K562 (cell line): ENCODE measurements around the gene FXYD3. TPM values are rescaled to one million over a fixed set of nuclear protein-coding genes. Genes with fewer than 3 reads are reported as not detected.

Experiments
- ATF1 ChIP-seq, 2 experiments: fragments of 450-650 bp in 1 of 2; IDR thresholded peaks; 2 replicates each; pipeline ENCODE4 v1.6.1; 2016; ENCODE audit warnings: missing compliant biosample characterization in 1 of 2, missing genetic modification characterization in 1 of 2
- BACH1 ChIP-seq: fragments of 200-800 bp; sonication (Bioruptor generic); IDR thresholded peaks from 2 replicates; pipeline ENCODE4 v1.6.1; 2016; ENCODE audit warnings: missing genetic modification characterization, missing compliant biosample characterization
- CLOCK ChIP-seq: fragments of 250-450 bp; sonication (Bioruptor Pico); IDR thresholded peaks from 2 replicates; pipeline ENCODE4 v1.4.0; 2020; ENCODE audit warnings: mild to moderate bottlenecking, moderate library complexity, borderline replicate concordance
- CREB1 ChIP-seq, 2 experiments: sonication (generic) in 1 of 2; formaldehyde crosslinking in 1 of 2; IDR thresholded peaks; 2 replicates each; pipeline versions ENCODE4 v1.6.1 to v1.8.0; 2012 to 2022; ENCODE audit warnings: inconsistent platforms in 1 of 2, mild to moderate bottlenecking in 1 of 2, missing genetic modification reagents in 1 of 2, moderate library complexity in 1 of 2
- CTCFL ChIP-seq: IDR thresholded peaks from 2 replicates; pipeline ENCODE4 v1.6.1; 2011; ENCODE audit warnings: borderline replicate concordance, low read depth, mild to moderate bottlenecking, moderate library complexity, low read length; ENCODE audit not compliant: insufficient read depth, poor library complexity, severe bottlenecking
- NBN ChIP-seq: fragments of 450-650 bp; IDR thresholded peaks from 2 replicates; pipeline ENCODE4 v1.6.1; 2016; ENCODE audit warnings: low read depth, mild to moderate bottlenecking
- NCOA4 ChIP-seq: fragments of 450-650 bp; IDR thresholded peaks from 2 replicates; pipeline ENCODE4 v1.6.1; 2018; ENCODE audit warnings: mild to moderate bottlenecking; ENCODE audit not compliant: partially characterized antibody
- NFIC ChIP-seq: fragments of 450-650 bp; IDR thresholded peaks from 2 replicates; pipeline ENCODE4 v1.6.1; 2017; ENCODE audit warnings: mild to moderate bottlenecking, inconsistent platforms
- NR2C1 ChIP-seq, 2 experiments: fragments of 450-650 bp; IDR thresholded peaks; 2 replicates each; pipeline ENCODE4 v1.6.1; 2017; ENCODE audit warnings: mild to moderate bottlenecking in 2 of 2, antibody characterized with exemption in 1 of 2, inconsistent platforms in 1 of 2, missing compliant biosample characterization in 1 of 2, missing genetic modification characterization in 1 of 2
- POU5F1 ChIP-seq: fragments of 150-350 bp; IDR thresholded peaks from 2 replicates; pipeline ENCODE4 v1.6.1; 2014; ENCODE audit warnings: borderline replicate concordance, low read length, low read depth, mild to moderate bottlenecking; ENCODE audit not compliant: partially characterized antibody
- PYGO2 ChIP-seq: fragments of 450-650 bp; IDR thresholded peaks from 2 replicates; pipeline ENCODE4 v1.6.1; 2016; ENCODE audit warnings: mild to moderate bottlenecking, missing genetic modification characterization, moderate library complexity, missing compliant biosample characterization
- STAT5A ChIP-seq: IDR thresholded peaks from 2 replicates; pipeline ENCODE4 v1.6.1; 2012; ENCODE audit warnings: low read length, inconsistent platforms, borderline replicate concordance
- TCF3 ChIP-seq: sonication (generic); formaldehyde crosslinking; IDR thresholded peaks from 2 replicates; pipeline ENCODE4 v1.4.0; 2020; ENCODE audit warnings: mild to moderate bottlenecking, missing genetic modification reagents
- ZC3H8 ChIP-seq: fragments of 450-650 bp; IDR thresholded peaks from 2 replicates; pipeline ENCODE4 v1.6.1; 2017
- ZFP1 ChIP-seq: fragments of 450-650 bp; formaldehyde crosslinking; IDR thresholded peaks from 2 replicates; pipeline ENCODE4 v1.4.0; 2020; ENCODE audit warnings: mild to moderate bottlenecking, mixed read lengths
- ZNF561 ChIP-seq: fragments of 450-650 bp; formaldehyde crosslinking; conservative IDR thresholded peaks from 2 replicates; pipeline ENCODE4 v1.4.0; 2020; ENCODE audit warnings: mild to moderate bottlenecking, moderate library complexity
- polyA plus RNA-seq, 8 experiments: library from polyadenylated mRNA; depleted of rRNA in 4 of 8; stranded (reverse) in 5 of 8; unstranded in 3 of 8; fragments of >200 nt; fragmentation: Nextera tagmentation in 2 of 8; fragmentation: Illumina TruSeq in 1 of 8; extraction: Ambion mirVana in 2 of 8; extraction: Trizol in 1 of 8; gene quantifications; 2 replicates each; pipeline versions ENCODE4 v1.2.1 to v1.2.3, GENCODE V29; 2011 to 2014; ENCODE audit warnings: inconsistent platforms in 1 of 8, missing spikeins in 1 of 8
- total RNA-seq, 7 experiments: library from RNA; depleted of rRNA in 6 of 7; stranded (reverse); fragments of >200 nt in 6 of 7; fragmentation: Illumina TruSeq in 2 of 7; extraction: Trizol in 2 of 7; gene quantifications; 2 replicates each; pipeline versions ENCODE4 v1.2.1 to v1.2.3, GENCODE V29; 2011 to 2021; ENCODE audit warnings: low replicate concordance in 1 of 7
- TF ChIP-seq, protein P1 (sequence below), 2 experiments: fragments of 450-650 bp; conservative IDR thresholded peaks; 2 replicates each; pipeline ENCODE4 v1.6.1; 2017; ENCODE audit warnings: mild to moderate bottlenecking in 2 of 2, moderate library complexity in 2 of 2
- TF ChIP-seq, protein P2 (sequence below): fragments of 250-450 bp; sonication (Bioruptor Pico); IDR thresholded peaks from 2 replicates; pipeline ENCODE4 v1.8.0; 2021; ENCODE audit warnings: borderline replicate concordance, mild to moderate bottlenecking, moderate library complexity; ENCODE audit not compliant: poor library complexity, severe bottlenecking

Gene FXYD3
- total and polyA plus RNA-seq, 9 of the 15 experiments (the other 6 are each of a cell fraction or from before 2014, with no cell fraction given), result 0.24 TPM; not detected in 8

GRCh38 chr19:35166100-35167063, 50.8 kb downstream of the FXYD3 start (continued):
- TF ChIP-seq TCF3 (peak; percentile 71), ZC3H8 (no peak), ZFP1 (CRISPR knock-in tag) (0 out of 2 replicates have a peak, but pooled peaks have one; percentile 45), ATF1 (CRISPR knock-in tag; IDR thresholded peaks at IDR 0.05) (no peak), ATF1 (tag; IDR thresholded peaks at IDR 0.05) (peak; percentile 41; the same call in 1 of the 2 replicates), POU5F1 (no peak), STAT5A (peak; percentile 63), NFIC (peak; percentile 97), PYGO2 (no peak), ZNF561 (CRISPR knock-in tag) (no peak), NCOA4 (no peak), BACH1 (tag) (no peak; the same call in 1 of the 2 replicates), NBN (no peak; the same call in 1 of the 2 replicates), CREB1 (IDR thresholded peaks at IDR 0.05) (no peak), CREB1 (CRISPR knock-in tag; IDR thresholded peaks at IDR 0.05) (peak; percentile 24; the same call in 1 of the 2 replicates), NR2C1 (IDR thresholded peaks at IDR 0.05) (no peak), NR2C1 (tag; IDR thresholded peaks at IDR 0.05) (peak; percentile 36; the same call in 1 of the 2 replicates), CLOCK (CRISPR knock-in tag) (peak; percentile 76; the same call in 1 of the 2 replicates), CTCFL (no peak)
- TF ChIP-seq, protein P1, sequence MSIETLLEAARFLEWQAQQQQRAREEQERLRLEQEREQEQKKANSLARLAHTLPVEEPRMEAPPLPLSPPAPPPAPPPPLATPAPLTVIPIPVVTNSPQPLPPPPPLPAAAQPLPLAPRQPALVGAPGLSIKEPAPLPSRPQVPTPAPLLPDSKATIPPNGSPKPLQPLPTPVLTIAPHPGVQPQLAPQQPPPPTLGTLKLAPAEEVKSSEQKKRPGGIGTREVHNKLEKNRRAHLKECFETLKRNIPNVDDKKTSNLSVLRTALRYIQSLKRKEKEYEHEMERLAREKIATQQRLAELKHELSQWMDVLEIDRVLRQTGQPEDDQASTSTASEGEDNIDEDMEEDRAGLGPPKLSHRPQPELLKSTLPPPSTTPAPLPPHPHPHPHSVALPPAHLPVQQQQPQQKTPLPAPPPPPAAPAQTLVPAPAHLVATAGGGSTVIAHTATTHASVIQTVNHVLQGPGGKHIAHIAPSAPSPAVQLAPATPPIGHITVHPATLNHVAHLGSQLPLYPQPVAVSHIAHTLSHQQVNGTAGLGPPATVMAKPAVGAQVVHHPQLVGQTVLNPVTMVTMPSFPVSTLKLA (conservative IDR thresholded peaks at IDR 0.05), result peak; percentile 85 to 92
- TF ChIP-seq, protein P2, sequence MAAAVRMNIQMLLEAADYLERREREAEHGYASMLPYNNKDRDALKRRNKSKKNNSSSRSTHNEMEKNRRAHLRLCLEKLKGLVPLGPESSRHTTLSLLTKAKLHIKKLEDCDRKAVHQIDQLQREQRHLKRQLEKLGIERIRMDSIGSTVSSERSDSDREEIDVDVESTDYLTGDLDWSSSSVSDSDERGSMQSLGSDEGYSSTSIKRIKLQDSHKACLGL, result no peak
